ENCODE results near the gene GLDC. TPM values are rescaled to one million over a fixed set of nuclear protein-coding genes. Genes with fewer than 3 reads are reported as not detected.

Gene GLDC
- total and polyA plus RNA-seq, 10 of the 15 experiments (the other 5 are each of a cell fraction or from before 2014, with no cell fraction given): 33.1 to 165 (median 114) TPM

DNA sequence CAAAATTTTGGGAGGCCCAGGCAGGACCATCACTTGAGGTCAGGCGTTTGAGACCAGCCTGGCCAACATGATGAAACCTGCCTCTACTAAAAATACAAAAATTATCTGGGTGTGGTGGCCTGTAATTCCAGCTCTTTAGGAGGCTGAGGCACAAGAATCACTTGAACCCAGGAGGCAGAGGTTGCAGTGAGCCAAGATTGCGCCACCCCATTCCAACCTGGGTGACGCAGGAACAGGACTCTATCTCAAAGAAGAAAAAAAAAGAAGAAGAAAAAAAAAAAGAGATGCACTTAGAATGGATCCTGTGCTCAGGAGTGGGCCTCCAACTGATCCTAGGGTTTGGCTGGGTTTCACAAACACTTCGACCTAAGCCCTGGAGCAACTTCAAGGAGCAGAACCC is 45.1 kb downstream of the GLDC start:
- TF ChIP-seq ZBED1 (IDR thresholded peaks at IDR 0.05; ENCODE audit: borderline replicate concordance): no peak
- TF ChIP-seq FOXM1 (IDR thresholded peaks at IDR 0.05; ENCODE audit: low read depth, low read length): no peak
- TF ChIP-seq, protein P1, sequence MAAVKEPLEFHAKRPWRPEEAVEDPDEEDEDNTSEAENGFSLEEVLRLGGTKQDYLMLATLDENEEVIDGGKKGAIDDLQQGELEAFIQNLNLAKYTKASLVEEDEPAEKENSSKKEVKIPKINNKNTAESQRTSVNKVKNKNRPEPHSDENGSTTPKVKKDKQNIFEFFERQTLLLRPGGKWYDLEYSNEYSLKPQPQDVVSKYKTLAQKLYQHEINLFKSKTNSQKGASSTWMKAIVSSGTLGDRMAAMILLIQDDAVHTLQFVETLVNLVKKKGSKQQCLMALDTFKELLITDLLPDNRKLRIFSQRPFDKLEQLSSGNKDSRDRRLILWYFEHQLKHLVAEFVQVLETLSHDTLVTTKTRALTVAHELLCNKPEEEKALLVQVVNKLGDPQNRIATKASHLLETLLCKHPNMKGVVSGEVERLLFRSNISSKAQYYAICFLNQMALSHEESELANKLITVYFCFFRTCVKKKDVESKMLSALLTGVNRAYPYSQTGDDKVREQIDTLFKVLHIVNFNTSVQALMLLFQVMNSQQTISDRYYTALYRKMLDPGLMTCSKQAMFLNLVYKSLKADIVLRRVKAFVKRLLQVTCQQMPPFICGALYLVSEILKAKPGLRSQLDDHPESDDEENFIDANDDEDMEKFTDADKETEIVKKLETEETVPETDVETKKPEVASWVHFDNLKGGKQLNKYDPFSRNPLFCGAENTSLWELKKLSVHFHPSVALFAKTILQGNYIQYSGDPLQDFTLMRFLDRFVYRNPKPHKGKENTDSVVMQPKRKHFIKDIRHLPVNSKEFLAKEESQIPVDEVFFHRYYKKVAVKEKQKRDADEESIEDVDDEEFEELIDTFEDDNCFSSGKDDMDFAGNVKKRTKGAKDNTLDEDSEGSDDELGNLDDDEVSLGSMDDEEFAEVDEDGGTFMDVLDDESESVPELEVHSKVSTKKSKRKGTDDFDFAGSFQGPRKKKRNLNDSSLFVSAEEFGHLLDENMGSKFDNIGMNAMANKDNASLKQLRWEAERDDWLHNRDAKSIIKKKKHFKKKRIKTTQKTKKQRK (IDR thresholded peaks at IDR 0.05; ENCODE audit: low read depth, low read length): no peak
- no peak for TF ChIP-seq PAX5 (IDR thresholded peaks at IDR 0.05; ENCODE audit: borderline replicate concordance, low read depth, low read length)
- no peak for TF ChIP-seq KLF5 (IDR thresholded peaks at IDR 0.05; ENCODE audit: partially characterized antibody)
- TF ChIP-seq RCOR1 (conservative IDR thresholded peaks at IDR 0.05; ENCODE audit: low read depth, low read length): no peak
- TF ChIP-seq PML (IDR thresholded peaks at IDR 0.05; ENCODE audit: low read length): no peak
- TF ChIP-seq MTA2 (IDR thresholded peaks at IDR 0.05; ENCODE audit: low read depth): no peak
- TF ChIP-seq TCF7 (IDR thresholded peaks at IDR 0.05; ENCODE audit: borderline replicate concordance): no peak
- TF ChIP-seq ZNF217 (IDR thresholded peaks at IDR 0.05): no peak
- H3K27ac ChIP-seq (ENCODE audit: control insufficient read depth, insufficient read depth): no peak overlapping the region
- H3K4me1 ChIP-seq (ENCODE audit: control insufficient read depth, insufficient read depth, low read length): peaks cover 21% of the 10 kb centered on the region
- peaks cover 10 to 19% of the 10 kb centered on the region in 2 experiments for H3K36me3 ChIP-seq (ENCODE audit: control insufficient read depth in 2 of 2, insufficient read depth in 2 of 2, low read length in 1 of 2)
- FAIRE-seq (no peak), ATAC-seq (no peak), DNase-seq (ENCODE audit: low read depth, low spot score) (no peak)
- H3K9ac ChIP-seq (ENCODE audit: control insufficient read depth, insufficient read depth, low read length): no peak overlapping the region
- intact Hi-C loops (cut with micrococcal nuclease; ENCODE audit: unreplicated experiment) (no loop called here), in situ Hi-C loops (cut with MboI) (no loop called here)
- ChIA-PET SMC1A (ENCODE audit: uncharacterized antibody, unreplicated experiment) (interaction anchor here (0.6 to 4.2 kb wide), 6 partner anchors 24 to 138 kb away, joined by 3 to 31 read pairs (median 8); no protein-coding TSS in a partner anchor), POLR2A (interaction anchor here (0.7 to 1.5 kb wide), 3 partner anchors 19 to 90 kb away, joined by 3 to 6 read pairs (median 5); no protein-coding TSS in a partner anchor), RAD21 (ENCODE audit: unreplicated experiment) (interaction anchor here (1.3 to 3.5 kb wide), 6 partner anchors 14 to 82 kb away, joined by 3 to 16 read pairs (median 10); no protein-coding TSS in a partner anchor), CTCF (interaction anchor here (0.6 to 6.2 kb wide), 9 partner anchors 14 to 483 kb away, joined by 3 to 36 read pairs (median 3); no protein-coding TSS in a partner anchor)
- no peaks in the 10 kb centered on the region for H3K9me3 ChIP-seq (replicated peaks; ENCODE audit: control insufficient read depth, insufficient read depth, low read length)
- H3K4me2 ChIP-seq (ENCODE audit: control insufficient read depth, insufficient read depth): no peak overlapping the region
- WGBS (ENCODE audit: insufficient coverage, insufficient replicate concordance, low lambda C conversion rate, missing lambda C conversion rate): 100% methylated on average over 3 of the region's 4 CpGs
- no peaks in the 10 kb centered on the region for H4K20me1 ChIP-seq (ENCODE audit: control insufficient read depth, insufficient read depth)
- no peak overlapping the region for H3K4me3 ChIP-seq
- H3K79me2 ChIP-seq (ENCODE audit: control insufficient read depth, insufficient read depth, low read length): no peaks in the 10 kb centered on the region
- BruUV-seq (replicated peaks): no TSS peak
- H3K27me3 ChIP-seq (replicated peaks in 1 of 2; ENCODE audit: control insufficient read depth in 2 of 2, insufficient read depth in 2 of 2, low read length in 1 of 2): no peaks in the 10 kb centered on the region
- H2AFZ ChIP-seq (ENCODE audit: control insufficient read depth, low read depth, low read length): no peak overlapping the region

Data from GM12878 (cell line).